NCI-H2107 (cell line): Measurements from ENCODE around the gene KHDRBS1.
"Not testable (repeated sequence)": the region's sequence is repeated elsewhere in the genome, so short reads cannot be mapped to it uniquely, and the experiment has no call there.

ENCODE experiments used
- DNase-seq: peaks from one replicate; lab custom pipeline; 2025; lab: John Stamatoyannopoulos, UW

KHDRBS1 gene

DNA sequence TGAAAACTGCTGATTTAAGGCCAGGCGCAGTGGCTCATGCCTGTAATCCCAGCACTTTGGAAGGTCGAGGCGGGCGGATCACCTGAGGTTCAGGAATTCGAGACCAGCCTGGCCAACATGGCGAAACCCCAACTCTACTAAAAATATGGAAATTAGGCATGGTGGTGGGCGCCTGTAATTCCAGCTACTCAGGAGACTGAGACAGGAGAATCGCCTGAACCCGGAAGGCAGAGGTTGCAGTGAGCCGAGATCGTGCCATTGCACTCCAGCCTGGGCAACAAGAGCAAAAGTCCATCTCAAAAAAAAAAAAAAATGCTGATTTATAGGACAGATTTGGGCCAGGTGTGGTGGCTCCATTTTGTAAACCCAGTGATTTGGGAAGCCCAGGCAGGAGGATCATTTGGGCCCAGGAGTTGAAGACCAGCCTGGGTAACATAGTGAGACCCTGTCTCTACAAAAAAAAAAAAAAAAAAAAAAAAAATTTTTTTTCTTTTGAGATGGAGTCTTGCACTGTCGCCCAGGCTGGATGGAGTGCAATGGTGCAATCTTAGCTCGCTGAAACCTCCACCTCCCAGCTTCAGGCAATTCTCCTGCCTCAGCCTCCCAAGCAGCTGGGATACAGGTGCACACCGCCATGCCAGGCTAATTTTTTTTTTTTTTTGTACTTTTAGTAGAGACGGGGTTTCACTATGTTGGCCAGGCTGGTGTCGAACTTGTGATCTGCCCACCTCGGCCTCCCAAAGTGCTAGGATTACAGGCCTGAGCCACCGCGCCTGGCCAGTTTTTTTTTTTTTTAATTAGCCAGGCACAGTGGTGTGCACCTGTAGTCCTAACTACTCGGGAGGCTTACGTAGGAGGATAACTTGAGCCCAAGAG, 52.2 kb downstream of the KHDRBS1 start:
- DNase-seq = not testable (repeated sequence)

DNA sequence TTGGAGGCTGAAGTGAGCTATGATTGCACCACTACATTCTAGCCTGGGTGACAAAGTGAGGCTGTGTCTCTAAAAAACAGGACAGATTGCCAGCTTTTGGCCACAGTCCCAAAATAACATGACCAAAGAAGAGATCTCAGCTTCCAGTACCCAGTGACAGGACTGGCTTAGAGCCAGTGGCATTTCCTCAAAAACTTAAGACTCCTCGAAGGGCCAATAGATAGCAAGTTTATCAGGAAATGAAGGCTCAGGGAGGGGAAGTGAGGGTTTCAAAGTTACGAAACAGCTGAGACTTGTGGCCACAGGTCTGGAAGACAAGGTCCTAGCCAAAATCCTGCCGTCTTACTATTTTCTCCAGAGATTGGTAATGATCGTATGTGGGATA, 52.8 kb downstream of the KHDRBS1 start:
- DNase-seq = no peak

DNA sequence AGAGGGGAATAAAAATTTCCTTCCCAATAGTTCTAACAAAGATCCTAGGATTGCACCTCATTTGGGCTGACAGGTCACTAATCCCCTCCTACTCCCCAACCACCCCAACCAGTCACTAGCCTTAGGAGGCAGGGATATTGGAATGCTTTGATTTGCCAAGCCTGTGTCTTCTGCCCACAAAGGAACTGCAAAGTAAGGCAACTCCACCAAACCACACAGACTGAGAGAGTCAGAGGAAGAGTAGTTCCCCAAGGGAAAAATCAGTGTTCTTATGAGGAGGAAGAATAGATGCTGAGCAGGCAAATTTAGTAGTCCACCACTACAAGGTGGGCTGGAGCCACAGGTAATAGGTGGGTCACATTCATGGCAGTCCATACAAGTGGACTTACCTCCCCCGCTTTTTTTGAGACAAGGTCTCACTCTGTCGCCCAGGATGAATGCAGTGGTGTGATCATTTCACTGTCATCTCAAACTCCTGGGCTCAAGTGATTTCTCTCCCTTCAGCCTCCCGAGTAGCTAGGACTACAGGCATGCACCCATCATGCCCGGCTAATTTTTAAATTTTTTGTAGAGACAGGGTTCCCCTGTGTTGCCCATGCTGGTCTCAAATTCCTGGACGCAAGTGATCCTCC, 55.4 kb downstream of the KHDRBS1 start:
- DNase-seq = no peak

DNA sequence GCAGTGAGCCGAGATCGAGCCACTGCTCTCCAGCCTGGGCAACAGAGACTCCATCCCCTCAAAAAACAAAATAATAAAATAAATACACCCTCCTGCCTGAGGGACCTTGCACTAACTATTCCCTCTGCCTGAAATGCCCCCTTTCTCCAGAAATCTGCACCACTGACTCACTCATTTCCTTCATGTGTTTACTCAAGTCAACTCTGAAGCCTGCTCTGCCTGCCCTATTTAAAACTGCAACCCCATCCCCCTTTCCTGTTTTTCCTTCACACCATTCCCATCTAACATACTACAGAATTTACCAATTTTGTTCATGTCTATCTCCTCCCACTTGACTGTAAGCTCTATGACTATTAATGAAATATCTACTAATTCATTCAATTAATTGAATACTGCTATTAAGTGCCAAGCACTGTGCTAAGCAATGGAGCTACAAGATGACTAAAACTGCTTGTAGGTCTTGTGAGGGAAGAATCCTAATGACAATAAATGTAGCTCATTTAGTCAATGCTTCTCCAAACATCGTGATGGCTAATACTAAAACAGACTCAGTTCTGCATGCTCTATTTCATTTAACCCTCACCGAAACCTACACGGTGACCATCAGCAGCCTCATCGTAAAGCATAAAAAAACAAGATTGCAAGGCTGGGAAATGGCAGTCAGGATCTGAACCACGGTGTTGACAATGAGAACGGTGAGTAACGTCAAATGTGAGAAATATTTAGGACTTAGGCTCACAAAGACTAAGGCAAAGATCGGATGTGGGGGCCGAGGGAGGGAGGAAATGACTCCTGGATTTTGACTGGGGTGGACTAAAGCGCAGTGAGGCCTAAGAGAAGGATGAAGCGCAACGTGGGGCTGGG, 58.3 kb downstream of the KHDRBS1 start:
- DNase-seq = no peak

DNA sequence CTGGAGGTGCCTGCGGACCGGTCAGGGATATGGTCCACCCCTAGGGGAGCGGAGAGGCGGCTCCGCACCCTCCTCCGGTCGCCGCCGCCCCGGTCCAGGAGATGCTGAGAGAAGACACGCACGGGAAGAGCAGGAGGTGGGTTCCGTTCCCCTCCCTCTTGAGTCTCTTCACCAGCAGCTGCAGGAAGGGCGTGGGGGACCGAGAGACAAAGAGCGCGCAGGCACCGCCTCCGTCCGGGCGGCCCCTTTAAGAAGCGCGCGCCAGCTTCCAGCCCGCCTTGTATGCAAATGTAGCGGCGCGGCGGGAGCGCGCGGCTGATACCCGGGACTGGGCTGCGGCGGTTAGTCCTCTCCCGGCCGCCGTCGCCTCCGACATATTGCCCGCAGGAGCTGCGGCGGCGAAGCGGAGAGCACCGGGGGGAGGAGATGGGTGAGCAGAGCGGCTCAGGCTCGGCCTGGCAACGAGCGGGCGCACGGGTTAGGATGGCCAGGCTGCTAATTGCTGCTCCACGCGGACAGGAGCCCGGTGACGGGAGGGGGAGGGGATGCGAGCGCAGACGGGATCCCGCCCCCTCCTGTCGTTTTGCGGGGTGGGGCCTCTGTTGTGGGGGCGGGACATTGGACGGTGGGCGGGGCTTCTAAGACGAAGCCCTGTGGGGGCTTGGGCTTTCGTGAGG, 59.1 kb downstream of the KHDRBS1 start, which contains the start of gene TMEM39B:
Gene TMEM39B (plus strand): TSS at position 318 of the 677 bp plus-strand sequence. CDS start 109 bp downstream, at position 427.
- DNase-seq = peak; percentile 97

DNA sequence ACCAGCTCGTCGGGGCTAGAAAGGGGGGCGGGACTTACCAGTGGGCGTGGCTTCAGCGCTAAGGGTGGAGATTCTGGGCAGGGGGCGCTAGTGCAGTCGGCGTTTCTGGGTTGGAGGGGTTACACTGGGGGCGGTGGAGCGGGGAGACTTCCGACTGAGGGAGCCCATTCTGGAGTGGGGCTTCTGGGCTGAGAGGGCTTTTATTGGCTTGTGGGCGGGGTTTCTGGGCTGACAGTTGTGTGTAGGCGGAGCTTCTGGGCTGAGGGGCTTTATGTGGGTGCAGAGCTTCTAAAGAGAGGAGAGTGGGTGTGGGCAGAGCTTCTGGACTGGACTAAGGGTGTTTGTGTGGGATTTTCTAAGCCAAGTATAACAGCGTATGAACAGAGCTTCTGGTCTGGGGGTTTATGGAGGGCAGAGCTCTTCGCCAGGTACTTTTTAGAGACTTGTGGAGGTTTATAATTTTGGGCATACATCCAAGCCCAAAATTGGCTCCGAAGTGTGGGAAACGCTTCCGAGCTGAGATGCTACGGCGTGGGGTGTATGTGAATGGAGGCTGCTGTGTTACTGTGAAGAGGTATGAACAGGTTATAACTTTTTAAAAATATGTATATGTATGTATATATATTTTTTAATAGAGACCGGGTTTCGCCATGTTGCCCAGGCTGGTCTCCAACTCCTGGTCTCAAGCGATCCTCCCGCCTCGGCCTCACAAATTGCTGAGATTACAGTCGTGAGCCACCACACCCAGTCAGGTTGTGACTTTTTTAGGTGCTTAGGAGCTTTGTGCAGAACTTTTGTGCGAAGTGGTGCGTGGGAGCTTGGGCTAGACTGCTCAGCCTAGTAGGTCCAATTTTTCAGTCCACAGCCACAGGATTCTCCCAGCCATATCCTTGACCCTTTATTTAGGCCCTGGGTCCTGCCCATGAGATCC, 59.9 kb downstream of the KHDRBS1 start:
- DNase-seq = no peak

DNA sequence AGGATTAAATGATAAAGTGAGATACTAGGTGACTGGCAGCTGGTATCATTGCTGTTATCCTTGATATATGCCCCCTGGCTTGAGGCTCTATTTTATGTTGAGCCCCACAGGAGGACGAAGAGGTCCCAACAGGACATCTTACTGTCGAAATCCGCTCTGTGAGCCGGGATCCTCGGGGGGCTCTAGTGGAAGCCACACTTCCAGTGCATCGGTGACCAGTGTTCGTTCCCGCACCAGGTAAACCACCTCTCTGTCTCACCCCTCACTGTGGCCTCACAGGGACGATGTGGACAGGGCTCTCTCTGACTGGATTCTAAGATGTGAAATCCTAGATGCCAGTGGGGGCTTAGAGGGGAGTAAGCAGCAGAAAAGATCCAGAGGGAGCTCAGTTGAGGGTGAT, 61.2 kb downstream of the KHDRBS1 start:
- no peak for DNase-seq

DNA sequence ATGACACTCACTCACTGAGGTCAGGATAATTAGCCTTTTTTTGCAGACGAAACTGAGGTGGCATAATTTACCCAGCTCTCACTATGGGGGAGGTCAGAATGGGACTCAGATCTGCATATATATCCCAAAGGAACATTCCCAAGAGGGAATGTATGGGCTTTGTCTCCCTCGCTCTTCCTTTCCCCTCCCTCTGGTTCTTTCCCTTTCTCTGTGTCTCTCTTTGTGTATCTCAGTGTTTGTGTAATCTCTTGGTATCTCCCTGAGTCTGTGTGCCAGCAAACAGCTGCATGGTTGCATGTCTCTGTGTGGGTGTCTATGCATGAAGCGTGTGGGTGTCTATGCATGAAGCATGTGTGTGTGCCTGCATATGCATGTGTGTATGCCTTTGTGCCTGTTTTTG, 63.8 kb downstream of the KHDRBS1 start:
- no peak for DNase-seq

DNA sequence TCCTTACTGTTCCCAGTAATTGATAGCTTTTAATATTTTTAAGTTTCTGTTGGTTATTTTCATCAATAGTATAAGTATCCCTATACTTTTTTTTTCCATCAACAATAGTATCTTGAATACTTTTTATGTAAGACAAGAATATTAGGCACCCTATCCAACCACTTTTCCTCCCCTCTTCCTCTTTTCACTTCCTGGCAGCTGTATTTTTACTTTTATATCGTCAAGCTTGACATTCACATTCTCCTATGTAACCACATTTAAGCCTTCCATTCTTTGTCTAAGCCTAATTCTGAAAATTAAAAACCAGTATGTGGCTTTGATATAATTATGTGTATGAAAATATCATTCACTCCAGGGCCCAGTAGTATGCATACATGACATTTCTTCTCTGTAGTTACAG, 68.4 kb downstream of the KHDRBS1 start:
- no peak for DNase-seq

DNA sequence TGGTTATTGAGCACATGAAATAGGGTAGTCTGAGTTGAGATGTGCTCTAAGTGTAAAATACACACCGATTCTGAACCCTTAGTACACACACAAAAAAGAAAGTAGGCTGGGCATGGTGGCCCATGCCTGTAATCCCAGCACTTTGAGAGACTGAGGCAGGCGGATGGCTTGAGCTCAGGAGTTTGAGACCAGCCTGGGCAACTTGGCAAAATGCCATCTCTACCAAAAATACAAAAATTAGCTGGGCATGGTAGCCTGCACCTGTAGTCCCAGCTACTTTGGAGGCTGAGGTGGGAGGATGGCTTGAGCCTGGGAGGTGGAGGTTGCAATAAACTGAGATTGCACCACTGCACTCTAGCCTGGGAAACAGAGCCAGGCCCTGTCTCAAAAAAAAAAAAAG, 72.7 kb downstream of the KHDRBS1 start:
- not testable (repeated sequence) for DNase-seq

DNA sequence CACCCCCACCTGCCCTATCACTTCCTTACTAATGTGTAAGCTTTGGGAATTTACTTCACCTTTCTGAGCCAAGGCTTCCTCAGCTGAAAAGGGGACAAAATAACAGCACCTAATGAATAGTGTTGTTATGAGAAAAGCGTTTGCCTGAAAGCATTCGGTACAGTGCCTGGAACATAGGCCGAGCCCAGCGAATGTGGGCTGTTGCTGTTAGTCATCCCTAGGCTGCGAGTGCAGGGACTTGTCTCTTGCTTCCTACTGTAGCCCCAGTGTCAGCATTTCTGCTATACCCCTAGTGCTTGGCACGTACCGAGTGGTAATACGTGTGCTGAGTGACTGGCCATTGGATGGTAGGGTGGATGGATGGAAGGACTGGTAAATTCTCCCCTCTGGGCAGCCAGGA, 77.5 kb downstream of the KHDRBS1 start:
- no peak for DNase-seq

DNA sequence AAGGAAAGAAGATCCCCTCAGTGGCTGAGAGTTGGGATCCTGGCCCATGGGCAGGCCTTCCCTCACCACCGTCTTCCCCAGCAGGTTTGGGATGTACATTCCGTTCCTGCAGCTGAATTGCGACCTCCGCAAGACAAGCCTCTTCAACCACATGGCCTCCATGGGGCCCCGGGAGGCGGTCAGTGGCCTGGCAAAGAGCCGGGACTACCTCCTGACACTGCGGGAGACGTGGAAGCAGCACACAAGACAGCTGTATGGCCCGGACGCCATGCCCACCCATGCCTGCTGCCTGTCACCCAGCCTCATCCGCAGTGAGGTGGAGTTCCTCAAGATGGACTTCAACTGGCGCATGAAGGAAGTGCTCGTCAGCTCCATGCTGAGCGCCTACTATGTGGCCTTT, 77.9 kb downstream of the KHDRBS1 start:
- no peak for DNase-seq
